Right atrium auricular region (tissue), 2 donors: ENCODE results near the gene NFKBIL1. TPM values are rescaled to one million over a fixed set of nuclear protein-coding genes. Genes with fewer than 3 reads are reported as not detected.

Experiments
- DNase-seq: peaks from one replicate; pipeline ENCODE4 v3.0.0-alpha.2; 2019; ENCODE audit warnings: low spot score
- H3K27ac ChIP-seq, 2 donors: fragments of 200-600 bp; sonication (generic); 1 replicate in 1 of 2; 2 replicates in 1 of 2; pipeline ENCODE4 v1.5.1; 2016 to 2019
- H3K27me3 ChIP-seq, 2 donors: fragments of 200-600 bp; sonication (generic); one replicate each; pipeline versions ENCODE4 v1.5.1 to v1.6.0; 2017 to 2019
- H3K36me3 ChIP-seq: fragments of 200-600 bp; sonication (generic); one replicate; pipeline ENCODE4 v1.5.1; 2016
- H3K4me1 ChIP-seq, 2 donors: fragments of 200-600 bp; sonication (generic); one replicate each; pipeline versions ENCODE4 v1.5.1 to v1.6.0; 2017 to 2019
- H3K4me3 ChIP-seq, 2 donors: fragments of 200-600 bp; sonication (generic); 1 replicate in 1 of 2; 2 replicates in 1 of 2; pipeline ENCODE4 v1.5.1; 2017 to 2019; ENCODE audit warnings: mild to moderate bottlenecking in 1 of 2, moderate library complexity in 1 of 2
- H3K9me3 ChIP-seq, 2 donors: fragments of 200-600 bp; sonication (generic); one replicate each; pipeline ENCODE4 v1.5.1; 2019
- total RNA-seq, 2 donors: library from RNA; depleted of rRNA; stranded (reverse); fragments of >200 nt; gene quantifications; one replicate each; pipeline ENCODE4 v1.1.0, GENCODE V29; 2016
- TF ChIP-seq, protein P1 (sequence below), 2 donors: fragments of 200-600 bp; sonication (generic); IDR thresholded peaks; one replicate each; pipeline ENCODE4 v1.5.1; 2019; ENCODE audit warnings: antibody characterized with exemption in 2 of 2

Gene NFKBIL1
- total RNA-seq, 2 donors from 2014 or later = 12.9 to 18.4 TPM

DNA sequence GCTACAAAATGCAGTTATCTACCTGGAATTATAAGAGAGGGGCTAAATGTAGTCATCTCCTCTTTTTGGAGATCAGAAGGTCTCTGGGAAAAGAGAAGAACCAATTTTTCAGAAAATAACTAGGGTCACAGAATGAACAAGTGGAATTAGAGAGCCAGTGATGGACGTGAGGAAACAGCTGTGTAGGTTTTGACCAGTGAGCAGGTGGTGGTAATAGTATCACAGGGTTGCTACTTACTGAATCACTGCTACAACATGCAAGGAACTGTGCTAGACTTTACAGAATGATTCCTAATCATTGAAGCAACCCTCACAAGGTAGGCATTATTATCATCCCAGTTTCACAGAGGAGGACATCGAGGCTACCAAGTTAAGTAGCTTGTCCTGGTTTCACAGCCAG lies 2.7 kb upstream of the NFKBIL1 start:
- Histone ChIP-seq H3K27me3 (no peaks in the 10 kb centered on the region), H3K4me3 (no peak overlapping the region), H3K36me3 (peaks cover 22% of the 10 kb centered on the region), H3K27ac (no peak overlapping the region), H3K9me3 (no peaks in the 10 kb centered on the region), H3K4me1 (peaks cover 0 to 35% of the 10 kb centered on the region in 2 donors)
- TF ChIP-seq, protein P1, sequence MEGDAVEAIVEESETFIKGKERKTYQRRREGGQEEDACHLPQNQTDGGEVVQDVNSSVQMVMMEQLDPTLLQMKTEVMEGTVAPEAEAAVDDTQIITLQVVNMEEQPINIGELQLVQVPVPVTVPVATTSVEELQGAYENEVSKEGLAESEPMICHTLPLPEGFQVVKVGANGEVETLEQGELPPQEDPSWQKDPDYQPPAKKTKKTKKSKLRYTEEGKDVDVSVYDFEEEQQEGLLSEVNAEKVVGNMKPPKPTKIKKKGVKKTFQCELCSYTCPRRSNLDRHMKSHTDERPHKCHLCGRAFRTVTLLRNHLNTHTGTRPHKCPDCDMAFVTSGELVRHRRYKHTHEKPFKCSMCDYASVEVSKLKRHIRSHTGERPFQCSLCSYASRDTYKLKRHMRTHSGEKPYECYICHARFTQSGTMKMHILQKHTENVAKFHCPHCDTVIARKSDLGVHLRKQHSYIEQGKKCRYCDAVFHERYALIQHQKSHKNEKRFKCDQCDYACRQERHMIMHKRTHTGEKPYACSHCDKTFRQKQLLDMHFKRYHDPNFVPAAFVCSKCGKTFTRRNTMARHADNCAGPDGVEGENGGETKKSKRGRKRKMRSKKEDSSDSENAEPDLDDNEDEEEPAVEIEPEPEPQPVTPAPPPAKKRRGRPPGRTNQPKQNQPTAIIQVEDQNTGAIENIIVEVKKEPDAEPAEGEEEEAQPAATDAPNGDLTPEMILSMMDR (IDR thresholded peaks at IDR 0.05) = no peak
- DNase-seq = no peak

DNA sequence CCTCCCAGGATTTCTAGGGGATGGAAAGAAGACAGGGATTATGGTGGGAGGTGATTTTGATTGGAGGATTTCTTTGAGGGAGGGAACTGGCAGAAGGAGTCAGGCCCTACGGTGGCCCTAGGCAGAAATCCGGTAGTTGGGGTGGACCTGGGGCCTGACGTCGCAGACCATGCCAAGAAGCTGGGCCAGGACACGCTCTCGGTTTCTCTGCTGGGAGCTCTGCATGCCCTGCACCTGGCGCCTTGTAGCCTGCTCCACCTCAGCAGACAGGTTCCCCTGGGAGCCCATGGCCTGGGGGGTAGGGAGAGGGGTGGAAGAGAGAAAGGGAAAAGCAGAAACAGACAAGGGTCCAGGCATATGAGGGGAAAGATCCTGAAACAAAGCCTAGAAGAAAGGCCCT lies 2.1 kb upstream of the NFKBIL1 start:
- no peak overlapping the region for H3K4me3 ChIP-seq
- H3K27me3 ChIP-seq = no peaks in the 10 kb centered on the region
- H3K27ac ChIP-seq = no peak overlapping the region
- no peaks in the 10 kb centered on the region for H3K9me3 ChIP-seq
- TF ChIP-seq, protein P1 (IDR thresholded peaks at IDR 0.05) = no peak
- H3K4me1 ChIP-seq = peaks cover 0 to 29% of the 10 kb centered on the region in 2 donors
- DNase-seq = no peak
- H3K36me3 ChIP-seq = peaks cover 17% of the 10 kb centered on the region

DNA sequence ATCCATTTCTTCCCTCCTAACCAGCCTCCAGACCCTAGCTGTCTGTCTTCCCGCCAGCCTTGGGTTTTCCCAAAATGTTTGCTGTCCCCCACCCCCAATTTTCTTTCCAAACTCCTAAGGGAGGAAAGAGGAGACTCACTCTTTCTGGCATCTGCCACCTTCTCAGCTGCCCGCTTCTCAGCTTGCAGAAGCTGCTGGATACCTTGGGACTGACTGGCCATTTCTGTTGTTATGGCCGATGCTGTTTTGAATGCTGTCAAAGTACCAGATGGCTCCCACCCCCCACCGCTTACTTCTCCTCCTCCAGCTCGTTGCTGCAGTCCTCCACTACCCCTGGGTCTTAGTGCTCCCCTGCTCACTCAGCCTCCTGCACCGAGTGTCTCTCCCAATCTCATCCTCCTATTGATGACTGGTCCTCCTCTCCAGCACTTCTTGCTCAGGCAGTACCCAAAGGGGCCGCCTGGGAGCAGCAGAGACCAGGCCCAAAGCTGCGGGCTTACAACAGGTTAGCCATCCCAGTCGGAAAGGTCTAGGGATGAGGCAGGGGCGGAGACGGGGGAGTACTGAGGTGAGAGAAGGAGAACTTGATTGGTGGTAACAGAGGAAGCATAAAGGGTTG lies 960 bp upstream of the NFKBIL1 start, which contains the start of gene ATP6V1G2:
ATP6V1G2 (minus strand) TSS at position 270 of the 619 bp plus-strand sequence; CDS start at position 221, 49 bp downstream.
- DNase-seq = peak; percentile 93
- Histone ChIP-seq H3K4me3 (peak within 1 kb of the TSS; percentile 43 to 50), H3K27me3 (no peaks in the 10 kb centered on the region), H3K4me1 (peaks cover 0 to 26% of the 10 kb centered on the region in 2 donors), H3K9me3 (no peaks in the 10 kb centered on the region), H3K27ac (peak within 1 kb of the TSS; percentile 88 to 89), H3K36me3 (peaks cover 23% of the 10 kb centered on the region)
- TF ChIP-seq, protein P1 (IDR thresholded peaks at IDR 0.05) = peak; percentile 89 to 98

DNA sequence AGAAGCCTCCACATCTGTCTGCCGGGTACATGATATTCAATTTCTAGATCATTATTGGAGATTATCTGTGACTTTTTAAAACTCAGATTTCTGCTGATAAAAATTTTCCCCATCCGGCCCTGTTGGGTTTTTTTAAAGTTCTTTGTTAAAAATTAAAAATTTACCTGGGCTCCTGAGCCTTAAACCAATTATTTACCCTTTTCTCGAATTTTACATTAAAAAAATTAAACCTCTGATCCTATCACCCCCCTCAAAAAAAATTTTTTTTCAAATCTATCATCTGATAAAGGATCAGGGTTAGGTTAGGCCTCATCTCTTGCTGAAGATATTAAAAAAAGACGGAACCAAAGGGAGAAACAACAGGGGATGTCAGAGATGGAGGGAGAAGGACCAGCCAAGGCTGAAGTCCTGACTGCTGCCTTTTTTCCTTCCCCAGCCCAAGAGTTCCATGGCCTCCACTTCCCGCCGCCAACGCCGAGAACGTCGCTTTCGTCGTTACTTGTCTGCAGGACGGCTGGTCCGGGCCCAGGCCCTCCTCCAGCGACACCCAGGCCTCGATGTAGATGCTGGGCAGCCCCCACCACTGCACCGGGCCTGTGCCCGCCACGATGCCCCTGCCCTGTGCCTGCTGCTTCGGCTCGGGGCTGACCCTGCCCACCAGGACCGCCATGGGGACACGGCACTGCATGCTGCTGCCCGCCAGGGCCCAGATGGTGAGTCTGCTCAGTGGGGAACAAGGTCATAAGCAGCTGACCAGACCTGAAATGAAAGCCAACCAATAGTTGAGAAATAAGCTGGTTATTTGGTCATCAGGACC lies 527 bp downstream of the NFKBIL1 start:
- Histone ChIP-seq H3K36me3 (peaks cover 23% of the 10 kb centered on the region), H3K4me3 (peak overlapping the region; percentile 43 to 50), H3K27me3 (no peaks in the 10 kb centered on the region), H3K9me3 (no peaks in the 10 kb centered on the region), H3K27ac (peak overlapping the region; percentile 88 to 89), H3K4me1 (peaks cover 0 to 21% of the 10 kb centered on the region in 2 donors)
- TF ChIP-seq, protein P1 (IDR thresholded peaks at IDR 0.05) = no peak
- DNase-seq = no peak

DNA sequence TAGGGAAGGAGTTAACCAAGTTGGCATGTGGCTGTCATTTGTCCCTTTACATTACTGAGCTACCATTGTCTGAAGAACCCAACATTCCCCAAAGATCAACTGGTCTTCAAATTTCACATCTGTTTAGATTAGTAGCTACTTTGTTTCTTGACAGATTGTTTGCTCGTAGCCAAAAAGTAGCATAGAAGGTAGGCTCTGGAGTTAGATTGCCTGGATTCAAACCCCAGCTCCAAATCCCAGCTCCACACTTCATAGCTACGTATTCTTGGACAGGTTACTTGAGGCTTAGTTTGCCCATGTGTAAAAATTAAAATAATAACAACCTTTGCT lies 1.1 kb downstream of the NFKBIL1 start:
- TF ChIP-seq, protein P1 (IDR thresholded peaks at IDR 0.05) = no peak
- Histone ChIP-seq H3K9me3 (no peaks in the 10 kb centered on the region), H3K36me3 (peaks cover 26% of the 10 kb centered on the region), H3K4me3 (no peak overlapping the region), H3K4me1 (peaks cover 0 to 18% of the 10 kb centered on the region in 2 donors), H3K27me3 (no peaks in the 10 kb centered on the region), H3K27ac (peak overlapping the region; percentile 88 to 89)
- no peak for DNase-seq
